ENCODE data around the gene ODC1.
A peak's percentile ranks its signal among the peaks of the same experiment; 100 is the strongest.

The ODC1 gene

DNA sequence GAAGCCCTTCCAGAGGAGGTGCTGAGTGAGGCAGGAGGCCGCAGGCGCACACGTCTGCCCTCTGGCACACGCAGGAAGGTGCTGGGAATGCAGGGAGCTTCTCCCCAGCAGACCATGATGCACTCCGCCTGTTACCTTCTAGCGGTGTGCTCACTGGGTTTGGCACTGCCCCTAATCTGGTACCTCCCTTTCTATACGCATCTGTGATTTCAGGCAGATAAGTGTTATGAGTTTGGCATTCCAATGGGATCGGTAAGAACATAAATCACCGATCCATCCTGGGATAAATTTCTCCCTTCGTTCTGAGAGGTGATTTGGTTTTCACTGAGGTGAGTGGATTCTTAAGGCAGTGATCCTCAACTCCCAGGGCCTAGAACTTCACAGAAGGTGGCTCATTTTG is 34.6 kb downstream of the ODC1 start:
- DNase-seq, result no peak

DNA sequence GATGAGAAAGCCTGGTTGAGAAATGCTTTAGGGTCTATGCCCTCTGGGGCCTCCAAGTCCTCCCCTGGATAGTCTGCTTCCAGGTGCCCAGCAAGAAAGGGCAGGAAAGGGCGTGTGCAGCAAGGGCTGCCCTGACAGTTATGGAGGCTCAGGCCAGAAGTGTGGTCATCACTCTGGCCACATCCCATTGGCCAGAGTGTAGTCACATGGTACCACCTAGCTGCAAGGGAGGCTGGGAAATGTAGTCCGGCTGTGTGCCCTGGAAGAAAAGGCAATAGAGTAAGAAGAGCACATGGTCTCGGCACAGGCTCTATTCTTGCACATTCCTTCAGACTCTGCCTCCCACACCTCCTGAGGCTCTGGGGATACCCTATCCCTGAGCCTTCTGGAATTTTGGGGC is 35.7 kb downstream of the ODC1 start:
- peak in 1 of 6 experiments; percentile 5 for DNase-seq

GRCh38 chr2:10411557-10411956 is 36.6 kb downstream of the ODC1 start:
- no peak for DNase-seq

DNA sequence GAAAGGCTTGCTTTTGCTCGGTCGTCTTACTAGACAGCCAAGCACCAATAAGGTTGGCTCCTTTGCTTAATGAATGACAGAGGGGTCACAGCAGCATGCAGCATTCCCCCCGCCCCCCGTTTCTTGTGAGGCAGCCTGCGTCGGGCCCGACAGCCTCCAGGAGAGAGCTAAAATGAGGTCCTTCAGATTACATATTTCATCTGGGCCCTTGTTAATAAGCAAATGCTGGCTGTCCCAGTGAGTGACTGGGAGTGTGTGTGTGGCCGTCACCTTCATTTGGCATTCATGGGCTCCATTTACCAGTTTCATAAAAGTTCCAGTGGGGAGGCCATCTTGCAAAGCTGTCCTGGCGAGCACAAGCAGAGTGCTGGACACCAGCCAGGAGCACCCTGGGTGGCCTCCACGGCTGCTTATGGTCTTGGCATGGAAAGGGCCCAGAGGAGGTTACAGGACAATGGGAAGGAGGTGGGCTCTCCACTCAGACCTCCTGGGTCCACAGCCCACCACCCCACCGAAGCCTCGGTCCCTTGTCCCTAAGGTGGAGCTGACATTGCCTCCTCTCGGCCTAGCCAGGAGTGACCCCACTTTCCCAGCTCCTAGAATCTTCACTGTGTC is 37.2 kb downstream of the ODC1 start:
- no peak for DNase-seq

DNA sequence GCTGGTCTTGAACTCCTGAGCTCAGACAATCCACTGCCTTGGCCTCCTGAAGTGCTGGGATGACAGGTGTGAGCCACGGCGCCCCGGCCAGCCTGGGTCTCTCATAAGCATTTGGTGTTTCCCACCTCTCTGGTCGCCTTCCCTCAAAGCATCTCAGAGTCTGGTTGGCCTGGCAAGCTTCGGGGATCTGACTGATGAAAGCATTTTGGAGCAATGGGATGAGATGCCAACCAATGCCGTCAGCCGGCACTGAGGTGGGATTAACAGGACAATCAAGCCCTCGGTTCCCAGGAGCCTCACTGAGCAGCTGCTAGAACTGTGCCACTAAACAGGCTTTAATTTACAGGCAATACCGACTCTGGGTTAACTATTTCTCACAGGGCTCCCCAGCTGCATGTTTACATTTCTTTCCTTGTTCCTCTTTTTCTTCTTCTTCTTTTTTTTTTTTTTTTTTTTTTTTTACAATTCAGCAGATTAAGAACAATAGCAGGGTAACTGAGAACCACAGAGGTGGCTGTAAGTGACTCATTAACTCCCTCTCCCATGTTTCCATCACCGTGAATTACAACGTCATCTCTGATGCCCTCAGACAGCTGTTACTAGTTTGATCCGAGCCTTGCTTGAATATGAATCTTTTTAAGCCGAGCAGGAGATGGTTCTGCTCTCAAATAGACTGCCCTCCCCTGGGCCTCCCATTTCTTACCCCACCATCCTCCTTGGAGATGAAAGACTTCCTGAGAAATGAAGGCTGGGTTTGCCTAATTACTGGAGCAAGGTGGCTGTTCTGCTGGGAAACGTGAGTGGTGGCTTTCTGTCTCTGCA is 37.9 kb downstream of the ODC1 start:
- DNase-seq, result no peak

DNA sequence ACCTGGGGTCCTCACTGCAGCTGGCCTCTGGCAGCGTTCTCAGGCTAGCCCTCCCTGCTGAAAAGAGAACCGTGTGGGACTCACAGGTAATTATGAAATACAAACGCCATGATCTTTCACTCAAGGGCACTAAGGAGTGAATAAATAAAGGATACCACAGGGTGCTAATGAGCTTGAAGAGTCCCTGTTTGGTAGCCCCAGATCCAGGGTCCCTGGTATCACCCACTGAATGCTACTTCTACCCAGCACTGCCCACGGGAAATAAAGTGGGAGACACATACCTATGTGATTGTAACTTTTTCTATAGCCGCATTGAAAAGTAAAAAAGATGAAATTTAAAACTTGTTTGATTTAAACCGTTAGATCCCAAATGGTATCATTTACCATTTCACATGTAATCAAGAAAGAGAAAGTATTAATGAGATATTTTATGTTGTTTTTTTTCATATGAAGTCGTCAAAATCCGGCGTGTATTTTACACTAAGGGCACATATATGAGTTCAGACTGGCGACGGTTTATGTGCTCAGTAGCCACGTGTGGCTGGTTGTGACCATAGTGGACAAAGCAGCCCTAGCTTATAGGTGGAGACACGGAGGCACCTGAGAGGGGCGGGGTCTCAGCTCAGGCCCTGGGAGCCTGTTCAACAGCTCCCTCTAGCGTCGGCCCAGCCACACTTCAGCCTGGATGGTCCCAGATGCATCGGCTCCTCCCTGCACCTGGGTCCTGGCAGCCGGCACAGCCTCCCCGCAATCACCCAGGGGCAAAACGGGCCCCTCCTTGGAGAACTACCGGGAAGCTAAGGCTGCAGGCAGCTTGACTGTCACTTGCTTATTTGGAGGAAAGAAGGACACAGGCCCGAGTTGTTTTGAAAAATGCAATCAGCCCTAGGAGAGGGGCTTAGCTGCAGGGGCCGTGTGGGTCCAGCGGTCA is 39.2 kb downstream of the ODC1 start:
- peak; percentile 66 to 88 (median 77) for DNase-seq

DNA sequence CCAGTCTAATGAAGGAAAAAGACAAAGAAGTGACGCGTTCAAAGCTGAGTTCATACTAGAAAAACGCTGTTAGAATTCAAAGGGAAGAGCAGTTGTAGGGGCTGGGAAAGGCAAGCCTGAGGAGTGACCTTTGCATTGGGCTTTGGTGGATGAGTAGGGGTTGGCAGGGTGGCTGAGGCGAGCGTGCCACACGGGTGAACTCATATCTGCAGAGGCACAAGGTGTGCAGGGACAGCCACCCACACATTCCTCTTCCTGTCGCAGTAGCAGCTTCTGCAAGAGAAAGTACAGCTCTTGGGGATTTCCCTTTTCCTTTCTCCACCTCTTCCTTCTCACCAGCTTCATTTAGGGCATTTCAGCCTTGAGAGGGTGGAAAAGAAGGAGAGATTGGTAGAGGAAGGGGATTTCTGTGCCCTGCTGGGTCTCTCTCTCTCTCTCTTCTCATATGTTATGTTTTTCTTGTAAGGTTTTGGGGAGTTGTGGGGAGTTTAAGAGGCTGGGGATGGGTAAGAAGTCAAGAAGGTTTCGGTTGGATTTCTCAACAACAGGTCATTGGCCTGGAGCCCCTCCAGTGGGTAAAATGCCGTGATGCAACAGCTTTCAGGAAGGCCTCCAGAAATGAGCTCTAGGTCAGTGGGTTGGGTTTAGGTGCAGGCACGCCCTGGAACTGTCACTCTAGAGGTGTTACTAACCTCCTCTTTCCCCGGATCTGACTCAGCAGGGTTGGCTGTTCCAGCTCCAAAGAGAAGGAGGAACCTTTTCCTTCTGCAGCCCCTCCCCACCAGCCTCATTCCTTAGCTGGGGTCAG is 40.1 kb downstream of the ODC1 start:
- peak in 4 of 6 experiments; percentile 13 to 46 (median 24) for DNase-seq

- DNase-seq, result no peak
These were observed 40.7 kb downstream of the ODC1 start for GRCh38 chr2:10407432-10407831.

DNA sequence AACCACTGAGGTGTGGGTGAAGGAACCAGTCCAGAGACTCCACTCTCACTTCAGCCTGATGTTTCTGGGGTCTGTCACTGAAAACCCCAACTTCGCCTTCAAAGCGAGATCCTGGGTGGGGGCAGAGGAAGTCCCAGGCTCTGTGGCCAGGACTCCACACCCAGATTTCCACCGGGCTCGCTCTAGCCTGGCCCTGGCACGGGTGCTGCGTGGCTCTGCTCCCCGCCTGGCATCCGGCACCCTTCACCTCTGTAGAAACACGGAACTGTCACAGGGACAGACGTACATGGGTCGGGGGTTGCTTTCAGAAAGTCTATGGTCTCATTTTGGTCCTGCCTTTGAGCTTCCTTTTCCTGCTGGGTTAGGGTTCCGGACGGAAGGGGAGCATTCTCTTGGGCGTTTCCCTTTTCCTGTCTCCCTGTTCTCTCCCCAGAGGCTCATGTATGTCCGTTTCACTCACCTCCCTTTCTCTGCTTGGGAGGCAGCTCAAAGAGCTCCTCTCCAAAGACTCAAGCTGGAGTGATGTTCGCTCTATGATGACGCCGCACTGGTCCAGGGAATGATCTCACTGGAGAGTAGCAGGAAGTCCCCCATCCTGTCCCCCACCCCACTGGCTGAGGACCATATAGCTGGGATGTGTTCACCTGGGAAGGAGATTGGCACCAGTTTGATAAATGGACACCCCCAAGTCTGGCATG is 41.5 kb downstream of the ODC1 start:
- DNase-seq, result peak in 1 of 6 experiments; percentile 17

GRCh38 chr2:10406016-10406415 is 42.1 kb downstream of the ODC1 start:
- no peak for DNase-seq

DNA sequence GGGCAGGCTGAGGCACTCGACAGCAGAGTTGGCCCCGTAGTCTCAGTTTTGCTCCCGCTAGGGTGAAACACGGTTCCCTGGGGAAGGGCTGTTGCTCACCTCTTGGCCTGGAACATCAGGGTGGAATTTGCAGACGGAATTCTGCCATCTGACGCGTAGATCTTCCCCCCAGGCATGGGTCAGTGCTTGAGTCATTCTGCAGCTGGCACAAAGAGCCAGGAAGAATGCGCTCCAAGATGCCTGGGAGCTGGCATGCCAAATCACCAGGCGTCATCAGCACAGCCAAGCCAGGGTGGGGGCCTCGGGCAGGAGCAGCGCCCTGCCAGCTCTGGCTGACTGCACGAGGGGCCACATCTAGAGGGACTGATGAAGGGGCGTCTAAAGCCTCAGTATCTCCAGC is 42.7 kb downstream of the ODC1 start:
- no peak for DNase-seq

- no peak for DNase-seq
These were observed 43.6 kb downstream of the ODC1 start for GRCh38 chr2:10404324-10405143.

DNA sequence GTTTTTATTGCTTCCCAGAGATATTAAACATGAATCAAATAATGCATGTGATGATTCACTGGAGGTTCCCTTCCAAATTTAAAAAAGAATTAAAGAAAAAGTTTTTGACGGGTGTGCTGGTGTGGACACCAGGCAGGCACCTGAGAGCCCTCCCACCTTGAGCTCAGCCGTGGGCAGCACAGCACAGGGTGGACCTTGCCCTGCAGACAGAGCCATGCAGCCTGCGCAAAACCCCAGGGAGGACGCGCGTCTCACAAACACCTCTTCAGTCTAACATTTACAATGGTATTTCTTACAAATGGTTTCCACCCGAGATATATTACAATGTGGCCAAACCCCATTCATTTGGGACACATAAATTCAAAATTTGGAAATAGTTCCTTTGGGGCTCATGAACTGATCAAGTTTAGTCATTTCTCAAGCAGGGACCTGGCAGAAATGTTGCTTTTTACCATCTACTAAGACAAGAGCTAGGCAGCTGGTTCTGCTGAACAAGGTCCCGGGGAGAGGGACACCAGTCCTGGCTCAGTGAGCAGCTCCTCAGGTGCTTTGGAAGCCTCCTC is 45.4 kb downstream of the ODC1 start:
- no peak for DNase-seq

- no peak for DNase-seq
These were observed 46.0 kb downstream of the ODC1 start for GRCh38 chr2:10402062-10402585.

DNA sequence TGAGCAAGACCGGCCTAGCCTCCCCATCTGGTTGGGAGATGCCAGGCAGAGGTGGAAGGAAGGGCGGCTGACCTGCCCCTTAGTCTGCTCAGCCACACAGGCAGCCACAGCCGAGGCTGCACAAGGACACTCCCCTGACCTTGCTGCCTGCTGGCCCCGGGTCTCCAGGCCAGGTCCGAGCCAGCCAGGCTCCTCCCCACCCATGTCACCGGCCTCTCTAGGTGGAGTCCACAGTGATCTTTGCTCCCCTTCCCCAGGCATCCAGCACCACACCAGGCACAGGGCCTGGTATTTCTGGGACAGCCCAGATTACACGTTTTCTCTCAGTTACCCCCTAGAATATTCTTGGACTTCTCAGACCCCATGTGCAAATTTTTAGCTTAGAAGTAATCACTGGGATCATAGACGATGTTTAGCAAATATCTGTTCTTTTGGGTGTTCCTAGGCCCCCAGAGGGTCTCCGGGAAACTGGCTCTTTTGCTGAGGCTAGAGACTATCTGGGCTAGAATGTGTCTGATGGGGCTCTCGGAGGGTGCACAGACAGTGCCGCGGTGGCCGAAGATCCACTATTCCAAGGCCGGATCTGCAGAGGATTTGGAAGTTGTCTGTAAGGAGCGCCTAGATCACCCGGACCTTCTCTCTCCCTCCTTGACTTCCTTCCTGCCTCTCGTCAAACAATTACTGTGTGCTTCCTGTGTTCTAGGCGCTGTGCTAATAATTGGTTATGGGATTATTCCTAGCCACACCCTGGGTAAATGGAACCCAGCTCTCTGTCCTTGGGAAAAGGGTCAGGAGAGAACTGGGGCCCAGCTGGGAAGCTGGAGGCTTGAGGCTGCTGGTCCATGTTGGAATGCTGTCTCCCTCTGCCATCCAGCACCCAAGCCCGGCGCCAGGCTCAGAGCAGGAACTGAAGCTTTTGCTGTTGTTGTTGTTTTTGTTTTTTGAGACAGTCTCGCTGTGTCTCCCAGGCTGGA is 46.9 kb downstream of the ODC1 start:
- no peak for DNase-seq

DNA sequence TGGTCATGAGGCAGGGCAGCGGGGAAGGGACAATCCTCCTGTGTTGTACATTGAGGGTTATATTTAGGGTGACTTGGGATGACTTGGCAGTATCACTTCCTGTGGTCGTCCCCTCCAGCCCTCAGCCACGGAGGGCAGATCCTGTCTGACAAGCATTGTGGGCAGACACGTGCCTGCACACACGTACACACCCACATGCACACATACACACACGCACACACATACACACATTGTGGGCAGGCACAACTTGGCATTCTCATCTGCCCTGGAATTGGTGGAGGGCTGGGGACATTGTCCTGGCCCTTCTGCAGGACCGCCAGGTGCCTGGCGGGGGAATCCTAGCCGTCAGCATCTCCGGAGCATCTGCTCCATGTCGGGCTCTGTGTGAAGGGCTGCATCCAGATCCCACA is 47.6 kb downstream of the ODC1 start:
- DNase-seq, result no peak

DNA sequence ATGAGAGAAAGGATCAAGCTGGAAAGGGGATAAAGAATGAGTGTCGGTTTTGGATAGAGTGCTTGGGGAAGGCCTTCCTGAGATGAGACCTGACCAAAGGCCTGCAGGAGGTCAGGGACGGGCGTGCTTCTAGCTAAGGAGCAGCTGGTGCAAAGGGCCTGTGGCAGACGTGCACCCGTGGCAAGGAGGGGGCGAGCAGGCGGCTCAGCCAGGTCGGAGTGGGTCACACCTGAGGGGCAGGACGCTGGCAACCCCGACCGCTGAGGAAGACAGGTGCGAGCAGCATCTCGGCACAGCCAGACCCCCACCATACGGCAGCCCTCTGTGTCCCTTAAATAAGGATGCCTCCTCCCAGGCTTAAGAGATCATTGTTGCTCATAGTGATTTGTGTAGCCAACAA is 48.1 kb downstream of the ODC1 start:
- no peak for DNase-seq

GRCh38 chr2:10399358-10399757 is 48.8 kb downstream of the ODC1 start:
- no peak for DNase-seq

DNA sequence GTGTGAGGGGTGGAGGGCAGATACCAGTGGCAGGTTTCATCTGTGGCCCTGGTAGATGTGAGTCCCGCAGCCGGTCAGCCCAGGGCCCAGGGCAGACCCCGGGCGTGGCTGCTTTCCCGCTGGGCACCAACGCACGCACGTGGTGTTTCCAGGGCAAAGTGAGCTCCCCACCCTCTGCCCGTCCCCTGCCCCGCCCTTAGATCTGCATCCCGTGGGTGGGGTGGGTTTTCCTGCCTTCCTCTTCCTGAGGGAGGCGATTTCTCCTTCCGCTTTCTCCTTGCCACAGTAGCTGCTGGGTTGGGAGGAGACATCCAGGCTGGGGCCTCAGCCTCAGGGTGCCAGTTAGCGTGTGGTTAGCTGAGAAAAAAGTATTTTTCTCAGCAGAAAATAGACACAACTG is 49.6 kb downstream of the ODC1 start:
- no peak for DNase-seq

Data from stimulated activated naive CD4-positive, alpha-beta T cell (primary cell).